ENCODE measurements around the gene TRIM13.
"Not testable (repeated sequence)": the region's sequence is repeated elsewhere in the genome, so short reads cannot be mapped to it uniquely, and the experiment has no call there.

The TRIM13 gene

GRCh38 chr13:50060718-50061117 is 63.9 kb downstream of the TRIM13 start:
- no peak for DNase-seq (ENCODE audit: low spot score)

- DNase-seq (ENCODE audit: low spot score): not testable (repeated sequence)
These were observed 65.5 kb downstream of the TRIM13 start for GRCh38 chr13:50062336-50062735.

- DNase-seq (ENCODE audit: low spot score): no peak
These were observed 68.9 kb downstream of the TRIM13 start for GRCh38 chr13:50065712-50066111.
